GM18867 (cell line): Measurements from ENCODE around the gene PCDHGA10.
"Not testable (repeated sequence)": the region's sequence is repeated elsewhere in the genome, so short reads cannot be mapped to it uniquely, and the experiment has no call there.

Source experiments
- ATAC-seq: cut with Tn5 transposase; IDR thresholded peaks from one replicate; pipeline ENCODE4 v1.9.1; 2021; ENCODE audit warnings: mild to moderate bottlenecking, moderate library complexity; ENCODE audit not compliant: unreplicated experiment

The PCDHGA10 gene

DNA sequence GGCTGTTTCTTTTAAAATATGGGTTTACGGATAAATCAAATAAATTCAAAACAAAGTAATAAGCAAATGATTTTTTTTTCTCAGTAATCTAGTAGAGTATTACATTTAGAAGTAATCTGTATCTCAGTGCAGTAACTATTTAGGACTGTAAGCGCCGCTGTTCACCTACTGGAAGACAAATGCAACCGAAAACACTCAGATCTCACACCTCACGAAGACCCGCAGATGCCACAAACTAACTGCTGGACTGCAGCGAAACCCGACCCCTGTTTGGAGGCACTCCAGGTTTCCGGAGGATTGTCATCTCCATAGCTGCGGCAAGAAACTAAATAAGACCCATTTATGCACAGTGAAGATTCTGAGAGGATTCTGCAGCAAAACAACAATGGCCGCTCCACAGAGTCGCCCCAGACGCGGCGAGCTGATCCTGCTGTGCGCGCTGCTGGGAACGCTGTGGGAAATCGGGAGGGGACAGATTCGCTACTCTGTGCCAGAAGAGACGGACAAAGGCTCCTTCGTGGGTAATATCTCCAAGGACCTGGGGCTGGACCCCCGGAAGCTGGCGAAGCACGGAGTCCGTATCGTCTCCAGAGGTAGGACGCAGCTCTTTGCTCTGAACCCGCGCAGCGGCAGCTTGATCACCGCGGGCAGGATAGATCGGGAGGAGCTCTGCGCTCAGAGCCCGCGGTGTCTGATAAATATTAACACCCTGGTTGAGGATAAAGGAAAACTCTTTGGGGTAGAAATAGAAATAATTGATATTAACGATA is 20.2 kb upstream of the PCDHGA10 start, which contains the start of gene PCDHGA8:
Gene PCDHGA8, plus strand, starts transcription at position 205 of the 770 bp plus-strand sequence. Its CDS starts 181 bp downstream, at position 386.
- ATAC-seq, result no peak

DNA sequence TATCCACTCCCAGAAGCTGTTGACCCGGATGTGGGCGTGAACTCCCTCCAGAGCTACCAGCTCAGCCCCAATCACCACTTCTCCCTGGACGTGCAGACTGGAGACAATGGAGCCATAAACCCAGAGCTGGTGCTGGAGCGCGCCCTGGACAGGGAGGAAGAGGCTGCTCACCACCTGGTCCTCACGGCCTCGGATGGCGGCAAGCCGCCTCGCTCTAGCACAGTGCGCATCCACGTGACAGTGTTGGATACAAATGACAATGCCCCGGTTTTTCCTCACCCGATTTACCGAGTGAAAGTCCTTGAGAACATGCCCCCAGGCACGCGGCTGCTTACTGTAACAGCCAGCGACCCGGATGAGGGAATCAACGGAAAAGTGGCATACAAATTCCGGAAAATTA is 19.5 kb upstream of the PCDHGA10 start:
- no peak for ATAC-seq

DNA sequence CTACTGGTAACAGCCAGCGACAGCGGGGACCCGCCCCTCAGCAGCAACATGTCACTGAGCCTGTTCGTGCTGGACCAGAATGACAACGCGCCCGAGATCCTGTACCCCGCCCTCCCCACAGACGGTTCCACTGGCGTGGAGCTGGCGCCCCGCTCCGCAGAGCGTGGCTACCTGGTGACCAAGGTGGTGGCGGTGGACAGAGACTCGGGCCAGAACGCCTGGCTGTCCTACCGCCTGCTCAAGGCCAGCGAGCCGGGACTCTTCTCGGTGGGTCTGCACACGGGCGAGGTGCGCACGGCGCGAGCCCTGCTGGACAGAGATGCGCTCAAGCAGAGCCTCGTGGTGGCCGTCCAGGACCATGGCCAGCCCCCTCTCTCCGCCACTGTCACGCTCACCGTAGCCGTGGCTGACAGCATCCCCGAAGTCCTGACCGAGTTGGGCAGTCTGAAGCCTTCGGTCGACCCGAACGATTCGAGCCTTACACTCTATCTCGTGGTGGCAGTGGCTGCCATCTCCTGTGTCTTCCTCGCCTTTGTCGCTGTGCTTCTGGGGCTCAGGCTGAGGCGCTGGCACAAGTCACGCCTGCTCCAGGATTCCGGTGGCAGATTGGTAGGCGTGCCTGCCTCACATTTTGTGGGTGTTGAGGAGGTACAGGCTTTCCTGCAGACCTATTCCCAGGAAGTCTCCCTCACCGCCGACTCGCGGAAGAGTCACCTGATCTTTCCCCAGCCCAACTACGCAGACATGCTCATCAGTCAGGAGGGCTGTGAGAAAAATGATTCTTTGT is 18.2 kb upstream of the PCDHGA10 start:
- not testable (repeated sequence) for ATAC-seq

DNA sequence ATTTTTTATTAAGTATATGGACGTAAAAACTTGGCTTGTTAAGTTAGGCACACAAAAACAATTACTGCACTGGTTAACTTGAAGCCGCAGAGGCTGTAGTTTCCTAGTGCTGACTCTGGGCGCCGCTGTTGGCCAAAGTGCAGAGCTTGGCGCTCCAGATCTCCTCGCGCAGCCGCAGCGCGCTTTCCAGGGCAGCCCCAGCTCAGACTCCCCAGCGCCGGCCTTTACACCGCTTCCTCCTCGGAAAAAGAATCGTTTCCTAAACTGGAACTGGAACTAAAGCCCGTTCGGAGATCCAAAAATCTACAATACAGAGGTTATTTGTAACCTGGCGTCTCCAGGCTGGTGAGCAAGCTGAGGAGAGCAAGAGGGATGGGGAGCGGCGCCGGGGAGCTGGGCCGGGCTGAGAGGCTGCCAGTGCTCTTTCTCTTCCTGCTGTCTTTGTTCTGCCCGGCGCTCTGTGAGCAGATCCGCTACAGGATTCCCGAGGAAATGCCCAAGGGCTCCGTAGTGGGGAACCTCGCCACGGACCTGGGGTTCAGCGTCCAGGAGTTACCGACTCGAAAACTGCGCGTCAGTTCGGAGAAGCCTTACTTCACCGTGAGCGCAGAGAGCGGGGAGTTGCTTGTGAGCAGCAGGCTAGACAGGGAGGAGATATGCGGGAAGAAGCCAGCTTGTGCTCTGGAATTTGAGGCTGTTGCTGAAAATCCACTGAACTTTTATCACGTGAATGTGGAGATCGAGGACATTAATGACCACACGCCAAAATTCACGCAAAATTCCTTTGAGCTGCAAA is 14.8 kb upstream of the PCDHGA10 start, which contains the start of gene PCDHGB5:
Gene PCDHGB5, plus strand, starts transcription at position 192 of the 796 bp plus-strand sequence. Its CDS starts 181 bp downstream, at position 373.
- not testable (repeated sequence) for ATAC-seq

DNA sequence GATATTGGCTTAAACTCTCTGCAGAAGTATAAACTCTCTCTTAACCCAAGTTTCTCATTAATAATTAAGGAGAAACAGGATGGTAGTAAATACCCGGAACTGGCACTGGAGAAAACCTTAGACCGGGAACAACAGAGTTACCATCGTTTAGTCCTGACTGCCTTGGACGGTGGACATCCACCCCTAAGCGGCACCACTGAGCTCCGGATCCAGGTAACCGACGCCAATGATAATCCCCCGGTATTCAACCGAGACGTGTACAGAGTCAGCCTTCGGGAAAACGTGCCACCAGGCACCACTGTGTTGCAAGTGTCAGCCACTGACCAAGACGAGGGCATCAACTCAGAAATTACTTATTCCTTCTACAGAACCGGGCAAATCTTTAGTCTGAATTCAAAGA is 14.2 kb upstream of the PCDHGA10 start:
- ATAC-seq, result no peak

DNA sequence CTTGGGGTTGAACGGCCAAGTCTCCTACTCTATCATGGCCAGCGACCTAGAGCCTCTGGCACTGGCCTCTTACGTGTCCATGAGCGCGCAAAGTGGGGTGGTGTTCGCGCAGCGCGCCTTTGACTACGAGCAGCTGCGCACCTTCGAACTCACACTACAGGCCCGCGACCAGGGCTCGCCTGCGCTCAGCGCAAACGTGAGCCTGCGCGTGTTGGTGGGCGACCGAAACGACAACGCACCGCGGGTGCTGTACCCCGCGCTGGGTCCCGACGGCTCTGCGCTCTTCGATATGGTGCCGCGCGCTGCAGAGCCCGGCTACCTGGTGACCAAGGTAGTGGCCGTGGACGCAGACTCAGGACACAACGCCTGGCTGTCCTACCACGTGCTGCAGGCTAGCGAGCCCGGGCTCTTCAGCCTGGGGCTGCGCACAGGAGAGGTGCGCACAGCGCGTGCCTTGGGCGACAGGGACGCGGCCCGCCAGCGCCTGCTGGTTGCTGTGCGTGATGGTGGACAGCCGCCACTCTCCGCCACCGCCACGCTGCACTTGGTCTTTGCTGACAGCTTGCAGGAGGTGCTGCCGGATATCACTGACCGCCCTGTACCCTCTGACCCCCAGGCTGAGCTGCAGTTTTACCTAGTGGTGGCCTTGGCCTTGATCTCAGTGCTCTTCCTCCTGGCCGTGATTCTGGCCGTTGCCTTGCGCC is 13.1 kb upstream of the PCDHGA10 start:
- ATAC-seq, result no peak

DNA sequence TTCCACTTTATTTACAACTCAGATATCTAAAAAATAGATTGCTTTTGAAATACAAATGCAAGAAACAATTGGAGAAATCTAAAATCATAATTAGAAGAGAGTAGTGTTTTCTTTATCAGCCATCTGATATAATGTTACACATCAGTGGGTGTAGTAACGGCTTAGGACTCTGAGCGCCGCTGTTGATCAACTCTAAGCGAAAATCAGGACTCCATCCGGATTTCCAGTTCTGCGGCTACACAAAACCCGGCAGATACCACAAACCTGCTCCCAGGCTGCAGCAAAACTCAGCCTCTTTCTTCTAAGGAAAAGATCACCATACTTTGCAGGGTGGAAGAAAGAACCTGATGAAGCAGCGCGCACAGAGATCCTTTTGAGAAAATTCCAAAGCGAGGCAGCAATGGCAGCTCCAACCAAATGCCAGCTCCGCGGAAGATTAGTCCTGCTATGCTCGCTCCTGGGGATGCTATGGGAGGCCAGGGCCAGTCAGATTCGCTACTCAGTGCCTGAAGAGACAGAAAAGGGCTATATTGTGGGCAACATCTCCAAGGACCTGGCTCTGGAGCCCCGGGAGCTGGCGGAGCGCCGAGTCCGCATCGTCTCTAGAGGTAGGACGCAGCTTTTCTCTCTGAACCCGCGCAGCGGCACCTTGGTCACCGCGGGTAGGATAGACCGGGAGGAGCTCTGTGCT is 10.1 kb upstream of the PCDHGA10 start, which contains the start of gene PCDHGA9:
Gene PCDHGA9, plus strand, starts transcription at position 226 of the 691 bp plus-strand sequence. Its CDS starts 175 bp downstream, at position 401.
- ATAC-seq, result no peak

DNA sequence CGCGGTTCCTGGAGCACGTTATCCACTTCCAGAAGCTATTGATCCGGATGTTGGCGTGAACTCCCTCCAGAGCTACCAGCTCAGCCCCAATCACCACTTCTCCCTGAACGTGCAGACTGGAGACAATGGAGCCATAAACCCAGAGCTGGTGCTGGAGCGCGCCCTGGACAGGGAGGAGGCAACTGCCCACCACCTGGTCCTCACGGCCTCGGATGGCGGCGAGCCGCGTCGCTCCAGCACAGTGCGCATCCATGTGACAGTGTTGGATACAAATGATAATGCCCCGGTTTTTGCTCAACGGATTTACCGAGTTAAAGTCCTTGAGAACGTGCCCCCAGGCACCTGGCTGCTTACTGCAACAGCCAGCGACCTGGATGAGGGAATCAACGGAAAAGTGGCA is 9.4 kb upstream of the PCDHGA10 start:
- ATAC-seq, result no peak

DNA sequence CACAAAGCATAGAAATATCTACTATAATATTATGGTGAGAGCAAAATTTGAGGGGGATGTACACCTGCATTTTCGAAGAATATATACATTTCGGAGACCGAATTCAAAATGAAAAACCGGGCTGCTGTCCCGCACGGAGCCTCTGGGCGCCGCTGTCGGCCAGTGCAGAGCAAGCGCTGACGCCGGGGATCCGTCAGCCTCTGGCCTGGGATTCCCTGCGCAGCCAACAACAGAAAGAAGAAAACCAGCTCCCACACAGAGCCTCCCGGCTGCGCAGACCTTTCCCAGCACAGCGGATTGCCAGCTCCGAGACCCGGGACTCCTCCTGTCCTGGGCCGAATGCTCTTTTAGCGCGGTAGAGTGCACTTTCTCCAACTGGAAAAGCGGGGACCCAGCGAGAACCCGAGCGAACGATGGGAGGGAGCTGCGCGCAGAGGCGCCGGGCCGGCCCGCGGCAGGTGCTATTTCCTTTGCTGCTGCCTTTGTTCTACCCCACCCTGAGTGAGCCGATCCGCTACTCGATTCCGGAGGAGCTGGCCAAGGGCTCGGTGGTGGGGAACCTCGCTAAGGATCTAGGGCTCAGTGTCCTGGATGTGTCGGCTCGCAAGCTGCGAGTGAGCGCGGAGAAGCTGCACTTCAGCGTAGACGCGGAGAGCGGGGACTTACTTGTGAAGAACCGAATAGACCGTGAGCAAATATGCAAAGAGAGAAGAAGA is 4.8 kb upstream of the PCDHGA10 start, which contains the start of gene PCDHGB6:
Gene PCDHGB6, plus strand, starts transcription at position 232 of the 716 bp plus-strand sequence. Its CDS starts 182 bp downstream, at position 414.
- ATAC-seq, result not testable (repeated sequence)

DNA sequence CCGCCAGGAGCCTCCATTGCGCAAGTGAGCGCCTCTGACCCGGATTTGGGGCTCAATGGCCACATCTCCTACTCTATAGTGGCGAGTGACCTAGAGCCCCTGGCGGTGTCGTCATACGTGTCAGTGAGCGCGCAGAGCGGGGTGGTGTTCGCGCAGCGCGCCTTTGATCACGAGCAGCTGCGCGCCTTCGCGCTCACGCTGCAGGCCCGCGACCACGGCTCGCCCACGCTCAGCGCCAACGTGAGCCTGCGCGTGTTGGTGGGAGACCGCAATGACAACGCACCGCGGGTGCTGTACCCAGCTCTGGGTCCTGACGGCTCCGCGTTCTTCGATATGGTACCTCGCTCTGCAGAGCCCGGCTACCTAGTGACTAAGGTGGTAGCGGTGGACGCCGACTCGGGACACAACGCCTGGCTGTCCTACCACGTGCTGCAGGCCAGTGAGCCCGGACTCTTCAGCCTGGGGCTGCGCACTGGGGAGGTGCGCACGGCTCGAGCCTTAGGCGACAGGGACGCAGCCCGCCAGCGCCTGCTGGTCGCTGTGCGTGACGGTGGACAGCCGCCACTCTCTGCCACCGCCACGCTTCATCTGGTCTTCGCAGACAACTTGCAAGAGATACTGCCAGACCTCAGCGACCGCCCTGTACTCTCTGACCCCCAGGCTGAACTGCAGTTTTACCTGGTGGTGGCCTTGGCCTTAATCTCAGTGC is 3.0 kb upstream of the PCDHGA10 start:
- ATAC-seq, result no peak

DNA sequence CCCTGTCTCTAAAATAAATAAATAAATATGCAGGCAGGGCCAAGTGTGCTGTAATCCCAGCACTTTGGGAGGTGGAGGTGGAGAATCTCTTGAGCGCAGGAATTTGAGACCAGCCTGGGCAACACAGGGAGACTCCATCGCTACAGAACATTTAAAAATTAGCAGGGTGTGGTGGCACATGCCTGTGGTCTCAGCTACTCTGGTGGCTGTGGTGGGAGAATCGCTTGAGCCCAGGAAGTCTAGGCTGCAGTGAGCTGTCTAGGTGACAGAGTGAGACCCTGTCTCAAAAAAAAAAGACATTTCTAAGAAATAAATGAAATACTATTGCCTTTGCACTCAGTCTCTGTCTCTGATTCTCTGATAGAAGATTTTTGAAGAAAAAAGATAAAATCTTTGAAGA is 1.2 kb upstream of the PCDHGA10 start:
- ATAC-seq, result no peak

DNA sequence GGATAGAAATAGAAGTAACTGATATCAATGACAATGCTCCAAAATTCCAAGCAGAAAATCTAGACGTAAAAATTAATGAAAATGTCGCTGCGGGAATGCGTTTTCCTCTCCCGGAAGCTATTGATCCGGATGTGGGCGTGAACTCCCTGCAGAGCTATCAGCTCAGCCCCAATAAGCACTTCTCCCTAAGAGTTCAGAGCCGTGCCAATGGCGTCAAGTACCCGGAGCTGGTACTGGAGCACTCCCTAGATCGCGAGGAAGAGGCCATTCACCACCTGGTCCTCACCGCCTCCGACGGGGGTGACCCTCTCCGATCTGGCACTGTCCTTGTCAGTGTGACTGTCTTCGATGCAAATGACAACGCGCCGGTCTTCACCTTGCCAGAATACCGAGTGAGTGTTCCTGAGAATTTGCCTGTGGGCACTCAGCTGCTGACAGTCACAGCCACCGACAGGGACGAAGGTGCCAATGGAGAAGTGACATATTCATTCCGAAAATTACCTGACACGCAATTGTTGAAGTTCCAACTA is 818 bp downstream of the PCDHGA10 start:
- ATAC-seq, result no peak

DNA sequence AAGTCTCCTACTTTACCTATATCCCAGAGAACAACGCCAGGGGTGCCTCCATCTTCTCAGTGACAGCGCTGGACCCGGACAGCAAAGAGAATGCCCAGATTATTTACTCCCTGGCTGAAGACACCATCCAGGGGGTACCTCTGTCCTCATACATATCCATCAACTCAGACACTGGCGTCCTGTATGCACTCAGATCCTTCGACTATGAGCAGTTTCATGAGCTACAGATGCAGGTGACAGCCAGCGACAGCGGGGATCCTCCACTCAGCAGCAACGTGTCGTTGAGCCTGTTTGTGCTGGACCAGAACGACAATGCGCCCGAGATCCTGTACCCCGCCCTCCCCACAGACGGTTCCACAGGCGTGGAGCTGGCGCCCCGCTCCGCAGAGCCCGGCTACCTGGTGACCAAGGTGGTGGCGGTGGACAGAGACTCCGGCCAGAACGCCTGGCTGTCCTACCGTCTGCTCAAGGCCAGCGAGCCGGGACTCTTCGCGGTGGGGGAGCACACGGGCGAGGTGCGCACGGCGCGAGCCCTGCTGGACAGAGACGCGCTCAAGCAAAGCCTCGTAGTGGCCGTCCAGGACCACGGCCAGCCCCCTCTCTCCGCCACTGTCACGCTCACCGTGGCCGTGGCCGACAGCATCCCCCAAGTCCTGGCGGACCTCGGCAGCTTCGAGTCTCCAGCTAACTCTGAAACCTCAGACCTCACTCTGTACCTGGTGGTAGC is 1.9 kb downstream of the PCDHGA10 start:
- ATAC-seq, result not testable (repeated sequence)

DNA sequence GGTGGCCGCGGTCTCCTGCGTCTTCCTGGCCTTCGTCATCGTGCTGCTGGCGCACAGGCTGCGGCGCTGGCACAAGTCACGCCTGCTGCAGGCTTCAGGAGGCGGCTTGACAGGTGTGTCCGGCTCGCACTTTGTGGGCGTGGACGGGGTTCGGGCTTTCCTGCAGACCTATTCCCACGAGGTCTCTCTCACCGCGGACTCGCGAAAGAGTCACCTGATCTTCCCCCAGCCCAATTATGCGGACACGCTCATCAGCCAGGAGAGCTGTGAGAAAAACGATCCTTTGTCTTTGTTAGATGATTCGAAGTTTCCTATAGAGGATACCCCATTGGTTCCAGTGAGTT is 2.5 kb downstream of the PCDHGA10 start:
- ATAC-seq, result not testable (repeated sequence)

DNA sequence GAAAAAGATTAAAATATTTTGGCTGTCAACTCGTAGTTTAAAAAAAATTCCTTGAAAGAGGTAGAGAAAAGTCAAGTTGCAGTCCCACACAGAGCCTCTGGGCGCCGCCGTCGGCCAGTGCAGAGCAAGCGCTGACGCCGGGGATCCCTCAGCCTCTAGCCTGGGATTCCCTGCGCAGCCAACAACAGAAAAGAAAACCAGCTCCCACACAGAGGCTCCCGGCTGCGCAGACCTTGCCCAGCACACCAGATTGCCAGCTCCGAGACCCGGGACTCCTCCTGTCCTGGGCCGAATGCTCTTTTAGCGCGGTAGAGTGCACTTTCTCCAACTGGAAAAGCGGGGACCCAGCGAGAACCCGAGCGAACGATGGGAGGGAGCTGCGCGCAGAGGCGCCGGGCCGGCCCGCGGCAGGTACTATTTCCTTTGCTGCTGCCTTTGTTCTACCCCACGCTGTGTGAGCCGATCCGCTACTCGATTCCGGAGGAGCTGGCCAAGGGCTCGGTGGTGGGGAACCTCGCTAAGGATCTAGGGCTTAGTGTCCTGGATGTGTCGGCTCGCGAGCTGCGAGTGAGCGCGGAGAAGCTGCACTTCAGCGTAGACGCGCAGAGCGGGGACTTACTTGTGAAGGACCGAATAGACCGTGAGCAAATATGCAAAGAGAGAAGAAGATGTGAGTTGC is 4.8 kb downstream of the PCDHGA10 start, which contains the start of gene PCDHGB7:
Gene PCDHGB7, plus strand, starts transcription at position 184 of the 679 bp plus-strand sequence. Its CDS starts 183 bp downstream, at position 367.
- ATAC-seq, result peak; percentile 57

DNA sequence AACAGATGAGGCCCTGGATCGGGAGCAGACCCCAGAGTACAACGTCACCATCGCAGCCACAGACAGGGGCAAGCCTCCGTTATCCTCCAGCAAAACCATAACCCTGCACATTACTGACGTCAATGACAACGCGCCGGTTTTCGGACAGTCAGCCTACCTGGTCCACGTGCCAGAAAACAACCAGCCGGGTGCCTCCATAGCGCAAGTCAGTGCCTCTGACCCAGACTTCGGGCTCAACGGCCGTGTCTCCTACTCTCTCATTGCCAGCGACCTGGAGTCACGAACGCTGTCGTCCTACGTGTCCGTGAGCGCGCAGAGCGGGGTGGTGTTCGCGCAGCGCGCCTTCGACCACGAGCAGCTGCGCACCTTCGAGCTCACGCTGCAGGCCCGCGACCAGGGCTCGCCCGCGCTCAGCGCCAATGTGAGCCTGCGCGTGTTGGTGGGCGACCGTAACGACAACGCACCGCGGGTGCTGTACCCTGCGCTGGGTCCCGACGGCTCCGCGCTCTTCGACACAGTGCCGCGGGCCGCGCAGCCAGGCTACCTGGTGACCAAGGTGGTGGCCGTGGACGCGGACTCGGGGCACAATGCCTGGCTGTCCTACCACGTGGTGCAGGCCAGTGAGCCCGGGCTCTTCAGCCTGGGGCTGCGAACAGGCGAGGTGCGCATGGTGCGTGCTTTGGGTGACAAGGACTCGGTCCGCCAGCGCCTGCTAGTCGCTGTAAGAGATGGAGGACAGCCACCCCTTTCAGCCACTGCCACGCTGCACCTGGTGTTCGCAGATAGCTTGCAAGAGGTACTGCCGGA is 6.5 kb downstream of the PCDHGA10 start:
- no peak for ATAC-seq
